ENCODE data around the gene BCOR. TPM values are rescaled to one million over a fixed set of nuclear protein-coding genes. Genes with fewer than 3 reads are reported as not detected.

The BCOR gene
- total and polyA plus RNA-seq, 2 of the 13 experiments (the other 11 are each of a cell fraction or from before 2014, with no cell fraction given) = 14.3 to 15.2 TPM

- DNase-seq (ENCODE audit: low spot score) = no peak
- BruUV-seq (replicated peaks) = no TSS peak
- Histone ChIP-seq H3K4me2 (ENCODE audit: low read depth, low read length) (peak overlapping the region; percentile 71), H3K9ac (ENCODE audit: insufficient read depth, low read depth, low read length) (peak overlapping the region; percentile 34; the same call in 1 of the 2 replicates), H3K4me1 (ENCODE audit: insufficient read depth, low read length) (peaks cover 36% of the 10 kb centered on the region), H4K20me1 (ENCODE audit: insufficient read depth, low read length) (no peaks in the 10 kb centered on the region), H3K36me3 (replicated peaks in 1 of 2; ENCODE audit: control insufficient read depth in 1 of 2, insufficient read depth in 2 of 2, low read length in 2 of 2) (no peaks in the 10 kb centered on the region), H3K27me3 (ENCODE audit: control insufficient read depth in 1 of 2, insufficient read depth in 2 of 2, low read length in 2 of 2) (no peaks in the 10 kb centered on the region), H3K4me3 (replicated peaks in 1 of 3; ENCODE audit: insufficient read depth in 1 of 3, low read depth in 2 of 3, low read length in 3 of 3) (peak overlapping the region in 2 of 3 experiments; percentile 22 to 57; a peak in 4 of 6 replicates), H2AFZ (ENCODE audit: low read length) (no peak overlapping the region), H3K9me3 (ENCODE audit: low read length) (no peaks in the 10 kb centered on the region), H3K79me2 (ENCODE audit: insufficient read depth, low read length) (no peaks in the 10 kb centered on the region), H3K27ac (ENCODE audit: extremely low read length, insufficient read depth, low read length) (peak overlapping the region; percentile 75)
- ChIA-PET CTCF (ENCODE audit: low intra/inter-chr PET ratio, low total read pairs) (no interaction called here), POLR2A (interaction anchor here (1.1 to 1.5 kb wide), 3 partner anchors 9 to 11 kb away, joined by 4 to 12 read pairs (median 6); no protein-coding TSS in a partner anchor)
- in situ Hi-C loops (cut with HindIII; ENCODE audit: extremely low pct_ligation_motif_present, low pct_unique_long_range_greater_than_20kb) (no loop called here), intact Hi-C loops (cut with micrococcal nuclease; ENCODE audit: unreplicated experiment) (loop anchor here (1.0 kb wide), 1 partner anchor 9 kb away; no protein-coding TSS in a partner anchor)
- WGBS (ENCODE audit: low lambda C conversion rate) = 0% methylated on average over 1 of the region's 4 CpGs
- TF ChIP-seq ZKSCAN8 (CRISPR knock-in tag; IDR thresholded peaks at IDR 0.05; ENCODE audit: borderline replicate concordance) = 0 out of 2 replicates have a peak, but pooled peaks have one; percentile 22
- TF ChIP-seq TMF1 (CRISPR knock-in tag; IDR thresholded peaks at IDR 0.05; ENCODE audit: low read depth) = no peak
- TF ChIP-seq PHB2 (IDR thresholded peaks at IDR 0.05; ENCODE audit: partially characterized antibody) = no peak
- no peak for TF ChIP-seq ZBTB8A (CRISPR knock-in tag; IDR thresholded peaks at IDR 0.05; ENCODE audit: borderline replicate concordance, low read depth)
- 0 out of 2 replicates have a peak, but pooled peaks have one; percentile 29 for TF ChIP-seq ZNF687 (CRISPR knock-in tag; IDR thresholded peaks at IDR 0.05)
- no peak for TF ChIP-seq ZNF674 (CRISPR knock-in tag; IDR thresholded peaks at IDR 0.05; ENCODE audit: low read depth)
- TF ChIP-seq TERF1 (CRISPR knock-in tag; IDR thresholded peaks at IDR 0.05) = no peak
- no peak for TF ChIP-seq EP300 (IDR thresholded peaks at IDR 0.05; ENCODE audit: low read depth in 2 of 2, low read length in 2 of 2)
- TF ChIP-seq EP300 (CRISPR knock-in tag; IDR thresholded peaks at IDR 0.05; ENCODE audit: borderline replicate concordance) = no peak
- no peak for FAIRE-seq
- ATAC-seq = peak; percentile 74
These were observed 94.7 kb downstream of the BCOR start for GRCh38 chrX:40003071-40003427.
